Fibroblast of lung (primary cell): ENCODE results near the gene LPCAT1. TPM values are rescaled to one million over a fixed set of nuclear protein-coding genes. Genes with fewer than 3 reads are reported as not detected.

Experiments
- DNase-seq, 2 donors: peaks; one replicate each; pipeline versions ENCODE4 v3.0.0 to v3.0.0-alpha.2; 2010; ENCODE audit warnings: low read depth in 2 of 2
- H2AFZ ChIP-seq: 2 replicates; pipeline ENCODE4 v1.5.1; 2012; ENCODE audit warnings: low read length, control low read depth, inconsistent platforms
- H3K27ac ChIP-seq: 2 replicates; pipeline ENCODE4 v1.5.1; 2011; ENCODE audit warnings: low read length, control low read depth; ENCODE audit not compliant: insufficient read depth
- H3K27me3 ChIP-seq: 2 replicates; pipeline ENCODE4 v1.5.1; 2011; ENCODE audit warnings: mild to moderate bottlenecking, low read length; ENCODE audit not compliant: control insufficient read depth, insufficient read depth
- H3K36me3 ChIP-seq: 2 replicates; pipeline ENCODE4 v1.5.1; 2011; ENCODE audit warnings: low read length; ENCODE audit not compliant: control insufficient read depth, insufficient read depth
- H3K4me1 ChIP-seq: 2 replicates; pipeline ENCODE4 v1.5.1; 2011; ENCODE audit warnings: low read length; ENCODE audit not compliant: control insufficient read depth, insufficient read depth; ENCODE audit errors: extremely low read depth
- H3K4me2 ChIP-seq: 2 replicates; pipeline ENCODE4 v1.5.1; 2011; ENCODE audit warnings: low read length, control low read depth; ENCODE audit not compliant: insufficient read depth; ENCODE audit errors: extremely low read depth
- H3K4me3 ChIP-seq, 4 experiments: fragments of 200-600 bp in 1 of 4; sonication (generic) in 1 of 4; replicated peaks in 1 of 4; 2 replicates each; pipeline ENCODE4 v1.5.1; 2011 to 2016; ENCODE audit warnings: low read length in 4 of 4, low read depth in 3 of 4, mild to moderate bottlenecking in 3 of 4, control low read depth in 2 of 4, inconsistent platforms in 1 of 4, mixed read lengths in 1 of 4; ENCODE audit not compliant: insufficient read depth in 1 of 4; ENCODE audit errors: control extremely low read depth in 1 of 4
- H3K79me2 ChIP-seq: 2 replicates; pipeline ENCODE4 v1.5.1; 2012; ENCODE audit warnings: mild to moderate bottlenecking, low read length, inconsistent platforms; ENCODE audit not compliant: control insufficient read depth, insufficient read depth
- H3K9ac ChIP-seq: 2 replicates; pipeline ENCODE4 v1.5.1; 2011; ENCODE audit warnings: mild to moderate bottlenecking, low read length, control low read depth; ENCODE audit not compliant: insufficient read depth
- H3K9me3 ChIP-seq: 2 replicates; pipeline ENCODE4 v1.5.1; 2012; ENCODE audit warnings: low read depth, low read length; ENCODE audit not compliant: control insufficient read depth, insufficient read depth
- H4K20me1 ChIP-seq: 2 replicates; pipeline ENCODE4 v1.5.1; 2011; ENCODE audit warnings: low read length; ENCODE audit not compliant: control insufficient read depth, insufficient read depth; ENCODE audit errors: extremely low read depth
- CTCF ChIP-seq, 2 donors: IDR thresholded peaks in 1 of 2; conservative IDR thresholded peaks in 1 of 2; 1 replicate in 1 of 2; 2 replicates in 1 of 2; pipeline ENCODE4 v1.5.1; 2011 to 2012; ENCODE audit warnings: low read length in 2 of 2, control low read depth in 1 of 2, inconsistent platforms in 1 of 2, low read depth in 1 of 2, mild to moderate bottlenecking in 1 of 2
- EZH2 ChIP-seq: IDR thresholded peaks from 2 replicates; pipeline ENCODE4 v1.5.1; 2012; ENCODE audit warnings: low read length, control low read depth, mild to moderate bottlenecking; ENCODE audit errors: missing control alignments
- polyA plus RNA-seq, 2 donors: library from polyadenylated mRNA; depleted of rRNA in 1 of 2; stranded (reverse) in 1 of 2; unstranded in 1 of 2; fragments of >200 nt; gene quantifications; 2 replicates each; pipeline ENCODE4 v1.2.1, GENCODE V29; 2011 to 2012; ENCODE audit warnings: missing spikeins in 1 of 2
- total RNA-seq: library from RNA; depleted of rRNA; stranded (reverse); fragments of >200 nt; gene quantifications from 2 replicates; pipeline ENCODE4 v1.2.1, GENCODE V29; 2014

LPCAT1 gene
- total and polyA plus RNA-seq, 2 donors (not counting 1 experiment from before 2014, with no cell fraction given), result 50.8 to 65.2 TPM

- no peak for TF ChIP-seq CTCF (conservative IDR thresholded peaks at IDR 0.05 in 1 of 2, IDR thresholded peaks at IDR 0.05 in 1 of 2; ENCODE audit: low read depth in 1 of 2, low read length in 2 of 2)
- no peaks in the 10 kb centered on the region for H3K27me3 ChIP-seq
- no peak overlapping the region for H2AFZ ChIP-seq
- H3K9ac ChIP-seq, result no peak overlapping the region
- H3K79me2 ChIP-seq, result no peaks in the 10 kb centered on the region
- H3K9me3 ChIP-seq, result no peaks in the 10 kb centered on the region
- H3K27ac ChIP-seq, result no peak overlapping the region
- H3K36me3 ChIP-seq, result peaks cover 28% of the 10 kb centered on the region
- no peaks in the 10 kb centered on the region for H4K20me1 ChIP-seq
- DNase-seq, result no peak
- no peak overlapping the region for H3K4me2 ChIP-seq
- no peaks in the 10 kb centered on the region for H3K4me1 ChIP-seq
- no peak overlapping the region for H3K4me3 ChIP-seq
These were observed 44.7 kb downstream of the LPCAT1 start for GRCh38 chr5:1479066-1479465.

GRCh38 chr5:1478271-1479035 lies 45.3 kb downstream of the LPCAT1 start:
- Histone ChIP-seq H3K4me1 (no peaks in the 10 kb centered on the region), H4K20me1 (no peaks in the 10 kb centered on the region), H3K4me2 (no peak overlapping the region), H3K36me3 (peaks cover 28% of the 10 kb centered on the region), H3K9me3 (no peaks in the 10 kb centered on the region), H3K9ac (no peak overlapping the region), H3K79me2 (no peaks in the 10 kb centered on the region), H3K4me3 (no peak overlapping the region), H2AFZ (no peak overlapping the region), H3K27me3 (no peaks in the 10 kb centered on the region), H3K27ac (no peak overlapping the region)
- DNase-seq, result no peak
- TF ChIP-seq CTCF (conservative IDR thresholded peaks at IDR 0.05 in 1 of 2, IDR thresholded peaks at IDR 0.05 in 1 of 2; ENCODE audit: low read depth in 1 of 2, low read length in 2 of 2), result no peak
- TF ChIP-seq EZH2, result no peak

GRCh38 chr5:1477341-1477740 lies 46.4 kb downstream of the LPCAT1 start:
- Histone ChIP-seq H3K4me2 (no peak overlapping the region), H3K36me3 (peaks cover 31% of the 10 kb centered on the region), H3K79me2 (no peaks in the 10 kb centered on the region), H3K27ac (no peak overlapping the region), H3K9ac (no peak overlapping the region), H3K27me3 (no peaks in the 10 kb centered on the region), H3K4me1 (no peaks in the 10 kb centered on the region), H3K4me3 (no peak overlapping the region), H4K20me1 (no peaks in the 10 kb centered on the region), H2AFZ (no peak overlapping the region), H3K9me3 (no peaks in the 10 kb centered on the region)
- no peak for DNase-seq
- TF ChIP-seq CTCF (conservative IDR thresholded peaks at IDR 0.05 in 1 of 2, IDR thresholded peaks at IDR 0.05 in 1 of 2; ENCODE audit: low read depth in 1 of 2, low read length in 2 of 2) (no peak), EZH2 (no peak)
